COLO668 (cell line): Measurements from ENCODE around the gene DDX49.
"Not testable (repeated sequence)": the region's sequence is repeated elsewhere in the genome, so short reads cannot be mapped to it uniquely, and the experiment has no call there.

Experiments
- DNase-seq: peaks from one replicate; lab custom pipeline; 2025; ENCODE audit not compliant: unreplicated experiment; lab: John Stamatoyannopoulos, UW

Gene DDX49

GRCh38 chr19:18908917-18909619, 10.4 kb upstream of the DDX49 start:
- DNase-seq, result no peak

- DNase-seq, result no peak
These were observed 9.5 kb upstream of the DDX49 start for GRCh38 chr19:18910010-18910409.

DNA sequence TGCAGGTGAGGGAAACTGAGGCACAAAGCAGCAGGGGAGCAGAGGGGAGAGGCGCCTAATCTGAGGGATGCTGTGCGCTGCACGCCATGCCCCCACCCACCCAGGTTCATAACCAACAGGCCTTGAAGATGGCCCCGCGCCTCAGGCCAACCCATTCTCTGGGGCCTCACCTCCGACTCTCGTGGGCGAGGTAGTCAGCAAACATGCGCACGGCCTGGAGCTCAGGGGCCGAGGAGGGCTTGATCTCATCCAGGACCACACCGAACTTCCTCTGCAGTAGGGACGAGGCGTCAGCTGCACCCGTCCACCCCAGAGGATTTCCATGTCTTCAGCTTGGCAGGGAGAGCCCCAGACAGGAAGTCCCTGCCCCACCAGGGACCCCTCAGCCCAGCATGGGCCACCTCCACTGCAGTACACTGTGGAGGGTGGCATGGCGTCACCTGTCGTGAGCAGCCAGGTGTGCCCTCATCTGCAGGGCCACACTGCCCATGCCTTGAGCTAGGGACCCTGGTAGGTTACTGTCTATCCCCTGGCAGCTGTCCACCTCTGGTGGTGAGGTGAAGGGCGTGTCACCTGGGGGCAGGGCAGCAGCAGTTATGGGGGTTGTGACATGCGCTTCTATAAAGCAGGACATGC, 8.6 kb upstream of the DDX49 start:
- no peak for DNase-seq

- DNase-seq, result no peak
These were observed 6.6 kb upstream of the DDX49 start for GRCh38 chr19:18912933-18913332.

DNA sequence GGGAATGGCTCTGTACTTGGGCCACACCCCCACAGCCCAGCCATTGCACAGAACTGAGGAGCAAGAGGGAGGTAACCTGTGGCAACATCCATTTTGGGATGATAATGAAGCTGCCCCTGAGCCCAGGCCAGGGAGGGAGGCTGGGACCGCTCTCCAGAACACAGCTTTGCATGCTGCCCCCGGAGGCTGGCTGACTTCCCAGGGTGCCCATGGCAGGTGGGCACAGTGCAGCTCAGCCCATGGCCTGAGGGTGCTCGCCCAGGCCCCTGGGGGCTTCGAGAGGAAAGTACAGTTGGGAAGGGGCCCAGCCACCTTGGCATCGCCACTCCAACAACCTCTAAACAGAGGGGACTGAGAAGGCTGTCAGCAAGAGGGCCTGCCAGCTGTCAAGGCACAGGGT, 6.0 kb upstream of the DDX49 start:
- DNase-seq, result no peak

DNA sequence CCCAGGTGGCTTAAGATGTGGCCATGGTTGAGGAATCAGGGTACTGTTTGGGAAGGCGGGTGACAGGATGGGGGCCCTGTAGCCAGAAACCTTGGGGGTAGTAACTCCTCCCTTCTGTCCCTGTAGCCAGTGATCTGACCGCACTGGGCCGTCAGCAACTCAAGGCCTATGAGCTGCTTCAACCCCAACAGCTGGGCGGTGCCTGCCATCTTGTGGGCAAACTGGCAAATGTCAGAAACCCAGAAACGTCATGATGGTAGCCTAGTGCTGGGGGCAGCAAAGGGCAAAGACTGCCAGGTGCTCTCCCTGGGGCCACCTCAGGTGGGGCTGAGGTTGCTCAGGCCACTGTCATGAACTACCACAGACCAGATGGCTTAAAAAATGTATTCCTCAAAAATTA, 3.9 kb upstream of the DDX49 start:
- DNase-seq, result peak; percentile 33

GRCh38 chr19:18917593-18917992, 1.9 kb upstream of the DDX49 start:
- not testable (repeated sequence) for DNase-seq

- no peak for DNase-seq
These were observed 342 bp downstream of the DDX49 start for GRCh38 chr19:18919900-18920214.

GRCh38 chr19:18920400-18920799, 885 bp downstream of the DDX49 start:
- no peak for DNase-seq

DNA sequence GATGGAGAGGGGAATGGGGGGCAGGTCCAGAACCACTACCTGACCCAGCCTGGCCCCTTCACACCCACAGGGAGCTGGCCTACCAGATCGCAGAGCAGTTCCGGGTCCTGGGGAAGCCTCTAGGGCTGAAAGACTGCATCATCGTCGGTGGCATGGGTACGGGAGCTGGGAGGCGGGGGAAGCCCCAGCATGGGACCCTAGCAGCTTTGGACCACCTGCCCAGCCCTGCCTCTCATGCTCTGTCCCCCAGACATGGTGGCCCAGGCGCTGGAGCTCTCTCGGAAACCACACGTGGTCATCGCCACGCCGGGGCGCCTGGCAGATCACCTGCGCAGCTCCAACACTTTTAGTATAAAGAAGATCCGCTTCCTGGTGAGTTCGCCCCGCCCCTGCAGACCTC, 2.1 kb downstream of the DDX49 start:
- DNase-seq, result no peak

GRCh38 chr19:18922228-18922985, 2.9 kb downstream of the DDX49 start:
- DNase-seq, result no peak

DNA sequence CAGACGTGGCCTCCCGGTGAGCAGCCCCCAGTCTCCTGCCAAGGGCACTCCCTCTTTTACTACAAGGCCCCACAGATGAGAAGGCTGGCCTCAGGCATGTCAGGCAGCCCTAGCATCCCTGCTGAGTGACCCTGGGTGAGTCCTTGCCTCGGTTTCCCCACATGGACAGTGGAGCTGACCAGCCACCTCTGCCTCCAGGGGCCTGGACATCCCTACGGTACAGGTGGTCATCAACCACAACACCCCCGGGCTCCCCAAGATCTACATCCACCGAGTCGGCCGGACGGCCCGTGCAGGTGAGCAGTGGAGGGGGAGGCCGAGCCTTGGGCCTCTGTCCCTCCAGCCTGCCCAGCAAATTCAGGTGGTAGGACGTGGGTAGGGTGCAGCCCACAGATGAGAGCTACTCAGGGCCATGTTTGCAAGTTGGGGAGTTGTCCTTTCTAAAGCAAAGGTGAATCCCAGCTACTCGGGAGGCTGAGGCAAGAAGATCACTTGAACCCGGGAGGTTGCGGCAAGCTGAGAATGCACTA, 5.2 kb downstream of the DDX49 start:
- DNase-seq, result no peak

DNA sequence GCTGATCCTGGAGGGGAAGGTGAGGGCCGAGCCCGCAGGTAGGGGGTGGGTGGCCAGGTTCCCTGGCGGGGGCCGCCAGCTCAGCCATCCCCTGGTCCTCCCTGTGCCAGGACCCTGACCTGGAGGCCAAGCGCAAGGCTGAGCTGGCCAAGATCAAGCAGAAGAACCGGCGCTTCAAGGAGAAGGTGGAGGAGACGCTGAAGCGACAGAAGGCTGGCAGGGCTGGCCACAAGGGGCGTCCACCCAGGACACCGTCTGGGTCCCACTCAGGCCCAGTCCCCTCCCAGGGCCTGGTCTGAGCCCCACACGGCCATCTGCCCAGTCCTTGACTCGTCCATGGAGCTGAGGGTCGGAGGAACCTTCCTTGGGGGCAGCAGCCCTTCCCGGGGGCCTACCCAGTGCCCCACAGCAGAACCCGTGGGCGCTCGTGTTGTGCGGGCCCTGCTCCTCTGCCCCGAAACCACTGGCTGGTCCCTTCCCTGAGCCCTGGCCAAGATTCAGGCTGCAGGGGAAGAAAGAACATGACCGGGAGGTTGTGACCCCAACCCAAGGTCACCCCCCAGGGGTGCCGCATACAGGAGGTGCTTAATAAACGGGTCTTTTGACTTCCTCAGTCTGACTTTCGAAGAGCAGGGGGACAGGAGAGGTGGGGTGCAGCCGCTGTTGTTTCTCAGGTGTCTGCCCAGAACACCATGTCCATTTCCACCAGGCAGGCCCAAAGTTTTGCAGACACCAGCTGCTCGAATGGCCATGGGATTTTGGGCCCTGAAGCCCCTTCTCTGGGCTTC, 8.7 kb downstream of the DDX49 start:
- DNase-seq, result no peak

GRCh38 chr19:18929311-18929710, 9.8 kb downstream of the DDX49 start:
- no peak for DNase-seq

GRCh38 chr19:18931316-18932162, 12.0 kb downstream of the DDX49 start:
- DNase-seq, result no peak

- DNase-seq, result peak; percentile 62
These were observed 12.8 kb downstream of the DDX49 start for GRCh38 chr19:18932216-18932841.

DNA sequence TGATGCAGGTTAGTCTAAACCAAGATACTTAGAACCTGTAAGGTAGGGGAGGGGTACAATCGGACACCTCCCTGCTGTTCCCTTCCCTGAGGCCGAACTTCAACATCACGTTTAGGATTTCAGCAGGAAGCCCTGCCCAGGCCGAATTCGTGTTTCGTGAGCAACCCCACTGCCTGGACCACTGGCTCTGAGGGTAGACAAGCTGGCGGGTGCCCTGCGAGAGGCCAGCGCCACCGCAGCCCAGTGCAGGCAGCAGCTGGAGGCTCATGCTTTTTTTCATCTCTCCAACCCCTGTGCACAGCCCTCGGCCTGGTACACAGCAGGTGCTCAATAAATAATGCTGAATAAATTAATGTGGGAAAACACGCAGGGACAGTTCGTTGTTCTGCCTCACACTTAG, 13.8 kb downstream of the DDX49 start:
- DNase-seq, result no peak

DNA sequence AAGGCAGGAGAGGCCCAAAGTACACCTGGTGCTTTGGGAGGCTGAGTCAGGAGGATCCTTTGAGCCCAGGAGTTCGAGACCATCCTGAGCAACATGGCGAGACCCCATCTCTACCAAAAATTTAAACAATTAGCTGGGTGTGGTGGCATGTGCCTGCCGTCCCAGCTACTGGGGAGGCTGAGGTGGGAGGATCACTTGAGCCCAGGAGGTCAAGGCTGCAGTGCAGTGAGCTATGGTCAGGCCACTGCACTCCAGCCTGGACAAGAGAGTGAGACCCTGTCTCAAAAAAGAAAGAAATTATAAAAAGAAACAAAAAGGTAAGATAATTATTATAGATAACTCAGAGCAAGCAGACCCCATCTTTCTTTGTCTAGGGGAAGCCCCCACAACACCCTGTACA, 19.6 kb downstream of the DDX49 start:
- no peak for DNase-seq

DNA sequence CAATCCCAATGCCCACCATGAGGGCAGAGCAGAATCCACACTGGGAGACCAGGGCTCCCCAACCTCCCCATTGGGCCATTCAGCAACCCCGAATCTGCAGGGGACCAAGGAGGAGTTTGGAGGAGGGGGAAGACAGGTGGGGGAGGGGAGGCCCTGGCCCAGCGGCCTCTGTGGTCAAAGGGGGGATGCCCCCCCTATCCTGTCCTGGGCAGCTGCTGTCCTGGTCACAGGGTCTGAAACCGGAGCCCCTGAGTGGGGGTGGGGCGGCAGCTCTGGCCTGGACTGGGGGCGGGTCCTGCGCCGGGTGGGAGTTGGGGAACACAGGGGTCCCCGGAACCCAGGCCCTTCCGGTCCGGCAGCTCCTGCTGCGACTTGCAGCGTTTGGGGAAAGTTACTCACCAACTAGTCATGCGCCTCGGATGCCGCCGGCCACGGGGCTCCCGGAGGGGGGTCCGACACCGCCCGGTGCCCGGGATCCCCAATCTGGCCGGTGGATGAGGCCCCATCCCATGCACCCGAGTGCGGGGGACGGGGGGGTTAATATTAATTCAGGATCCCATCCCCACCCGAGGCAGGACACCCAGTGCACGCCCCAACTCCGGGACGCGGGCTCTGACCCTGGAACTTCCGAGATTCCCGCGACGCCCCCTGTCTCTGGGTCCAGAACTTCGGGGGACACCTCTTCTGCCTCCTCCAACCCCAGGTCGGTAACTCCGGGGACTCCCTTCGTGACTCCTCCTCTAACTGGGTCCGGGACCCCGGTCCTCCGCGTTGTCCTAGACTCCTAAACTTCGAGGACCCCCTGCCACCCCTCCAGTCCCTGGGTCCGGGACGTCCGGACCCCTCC, 20.6 kb downstream of the DDX49 start:
- DNase-seq, result no peak
